BE2C (cell line): ENCODE results near the gene SLAMF7. TPM values are rescaled to one million over a fixed set of nuclear protein-coding genes. Genes with fewer than 3 reads are reported as not detected.
"Not testable (repeated sequence)": the region's sequence is repeated elsewhere in the genome, so short reads cannot be mapped to it uniquely, and the experiment has no call there.

Experiments used
- DNase-seq: peaks from one replicate; pipeline ENCODE4 v3.0.0-alpha.2; 2020
- H3K27me3 ChIP-seq: fragments of 250-450 bp; sonication (Bioruptor Pico); 2 replicates; pipeline ENCODE4 v1.5.1; 2020; ENCODE audit warnings: mild to moderate bottlenecking
- H3K36me3 ChIP-seq: fragments of 250-450 bp; sonication (Bioruptor Pico); 2 replicates; pipeline ENCODE4 v1.5.1; 2020; ENCODE audit warnings: mild to moderate bottlenecking
- H3K4me1 ChIP-seq: fragments of 250-450 bp; sonication (Bioruptor Pico); 2 replicates; pipeline ENCODE4 v1.5.1; 2020
- H3K4me3 ChIP-seq: 2 replicates; pipeline ENCODE4 v1.5.1; 2011; ENCODE audit warnings: low read depth, low read length
- H3K9me3 ChIP-seq: fragments of 250-450 bp; sonication (Bioruptor Pico); 2 replicates; pipeline ENCODE4 v1.5.1; 2020
- CTCF ChIP-seq: IDR thresholded peaks from 2 replicates; pipeline ENCODE4 v1.5.1; 2012; ENCODE audit warnings: mild to moderate bottlenecking, low read depth, low read length
- polyA plus RNA-seq: library from polyadenylated mRNA; unstranded; fragments of >200 nt; gene quantifications from one replicate; pipeline ENCODE4 v1.2.1, GENCODE V29; 2012; ENCODE audit warnings: low read depth, missing spikeins; ENCODE audit not compliant: insufficient read length, insufficient read depth

SLAMF7 gene
- not detected for polyA plus RNA-seq

- no peak within 1 kb of the TSS for H3K4me3 ChIP-seq
- no peaks in the 10 kb centered on the region for H3K4me1 ChIP-seq
- TF ChIP-seq CTCF, result no peak
- no peaks in the 10 kb centered on the region for H3K36me3 ChIP-seq
- DNase-seq, result no peak
- no peaks in the 10 kb centered on the region for H3K9me3 ChIP-seq
- no peaks in the 10 kb centered on the region for H3K27me3 ChIP-seq
Observed at GRCh38 chr1:160739098-160739511, at the start of gene SLAMF7. Gene SLAMF7, plus strand, starts transcription at chr1:160739247. Its CDS starts 55 bp downstream, at chr1:160739302.

GRCh38 chr1:160692390-160692789, 46.7 kb upstream of the SLAMF7 start:
- H3K4me1 ChIP-seq, H3K36me3 ChIP-seq, DNase-seq, H3K4me3 ChIP-seq, H3K9me3 ChIP-seq: not testable (repeated sequence)
- 0 out of 2 replicates have a peak, but pooled peaks have one; percentile 23 for TF ChIP-seq CTCF
- H3K27me3 ChIP-seq, result peaks cover 11% of the 10 kb centered on the region; the same call in 1 of the 2 replicates

- H3K36me3 ChIP-seq, result no peaks in the 10 kb centered on the region
- peaks cover 19% of the 10 kb centered on the region for H3K27me3 ChIP-seq
- H3K4me1 ChIP-seq, result no peaks in the 10 kb centered on the region
- no peak for TF ChIP-seq CTCF
- H3K4me3 ChIP-seq, result no peak overlapping the region
- no peak for DNase-seq
- no peaks in the 10 kb centered on the region for H3K9me3 ChIP-seq
Observed at GRCh38 chr1:160702100-160702499, 36.9 kb upstream of the SLAMF7 start.

DNA sequence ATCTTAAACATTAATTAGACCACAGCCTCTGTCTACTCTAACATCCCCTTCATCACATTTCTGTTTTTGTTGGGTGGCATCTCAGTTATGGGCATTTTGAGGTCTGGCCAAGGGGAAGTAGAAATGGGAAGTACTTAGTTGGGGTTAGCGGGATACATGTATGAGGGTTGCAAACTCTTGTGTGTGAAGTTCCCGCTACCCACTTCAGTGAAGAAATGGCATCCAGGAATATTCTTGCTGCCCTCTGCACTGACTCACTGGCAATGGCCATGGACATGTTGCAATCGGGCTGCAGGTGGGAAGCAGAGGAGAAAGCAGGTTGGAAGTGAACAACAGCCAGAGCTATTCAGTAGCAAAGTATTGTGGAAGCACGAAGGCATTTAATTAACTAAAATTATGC, 34.8 kb upstream of the SLAMF7 start:
- Histone ChIP-seq H3K27me3 (peaks cover 22% of the 10 kb centered on the region), H3K9me3 (no peaks in the 10 kb centered on the region), H3K4me1 (no peaks in the 10 kb centered on the region), H3K4me3 (no peak overlapping the region), H3K36me3 (no peaks in the 10 kb centered on the region)
- TF ChIP-seq CTCF, result no peak
- DNase-seq, result no peak

- not testable (repeated sequence) for H3K4me1 ChIP-seq, H3K36me3 ChIP-seq, H3K9me3 ChIP-seq, DNase-seq, H3K4me3 ChIP-seq
- peaks cover 22% of the 10 kb centered on the region for H3K27me3 ChIP-seq
Observed at GRCh38 chr1:160705212-160705621, 33.8 kb upstream of the SLAMF7 start.

GRCh38 chr1:160705742-160706141, 33.3 kb upstream of the SLAMF7 start:
- no peak for TF ChIP-seq CTCF
- H3K4me3 ChIP-seq, result no peak overlapping the region
- no peaks in the 10 kb centered on the region for H3K4me1 ChIP-seq
- no peaks in the 10 kb centered on the region for H3K36me3 ChIP-seq
- DNase-seq, result no peak
- H3K27me3 ChIP-seq, result peaks cover 26% of the 10 kb centered on the region
- H3K9me3 ChIP-seq, result no peaks in the 10 kb centered on the region
